ENCODE measurements around the gene FBXO31. TPM values are rescaled to one million over a fixed set of nuclear protein-coding genes. Genes with fewer than 3 reads are reported as not detected.

Gene FBXO31
- total RNA-seq, 4 donors from 2014 or later: 89.4 to 241 (median 147) TPM

DNA sequence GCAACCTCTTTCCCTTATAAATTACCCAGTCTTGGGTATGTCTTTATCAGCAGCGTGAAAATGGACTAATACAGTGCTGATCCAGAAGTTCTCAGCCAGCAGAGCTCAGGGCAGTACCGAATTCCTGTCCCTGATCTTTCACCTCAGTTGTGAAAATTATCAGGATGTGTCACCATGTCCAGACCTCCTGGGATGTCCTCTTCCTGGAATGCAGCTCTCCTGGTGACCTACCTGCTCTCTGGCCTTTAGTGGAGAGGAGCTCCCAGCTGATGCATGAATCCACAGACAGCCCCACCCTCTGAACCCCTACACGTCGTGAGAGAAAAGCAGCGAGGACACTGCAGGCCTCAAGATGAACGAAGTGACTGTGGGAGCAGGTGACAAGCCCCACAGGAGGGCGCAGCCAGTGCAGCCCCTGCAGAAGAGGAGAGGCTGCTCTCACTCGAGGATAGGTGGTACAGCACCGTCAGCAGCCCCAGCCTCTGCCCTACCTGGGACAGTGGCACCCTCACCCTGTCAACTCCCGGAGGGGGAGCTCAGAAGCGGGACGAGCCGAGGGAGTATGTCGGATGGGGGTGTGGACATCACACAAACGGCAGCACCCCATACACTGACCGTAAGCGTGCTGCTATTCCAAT lies 44.4 kb downstream of the FBXO31 start:
- no peak for TF ChIP-seq EP300 (IDR thresholded peaks at IDR 0.05)
- no peak for TF ChIP-seq CTCF (IDR thresholded peaks at IDR 0.05)
- TF ChIP-seq POLR2A (IDR thresholded peaks at IDR 0.05): no peak
- H3K36me3 ChIP-seq: peaks cover 2 to 89% (median 19%) of the 10 kb centered on the region in 3 donors
- H3K4me3 ChIP-seq: no peak overlapping the region
- 89 to 93% methylated on average over 17 of the region's 17 CpGs for WGBS, 2 donors
- H3K27me3 ChIP-seq: no peaks in the 10 kb centered on the region
- H3K4me1 ChIP-seq: peaks cover 0 to 2% (median 0%) of the 10 kb centered on the region in 4 donors
- no peak for DNase-seq (ENCODE audit: low spot score in 2 of 2)
- H3K9me3 ChIP-seq: no peaks in the 10 kb centered on the region
- H3K27ac ChIP-seq: no peak overlapping the region

DNA sequence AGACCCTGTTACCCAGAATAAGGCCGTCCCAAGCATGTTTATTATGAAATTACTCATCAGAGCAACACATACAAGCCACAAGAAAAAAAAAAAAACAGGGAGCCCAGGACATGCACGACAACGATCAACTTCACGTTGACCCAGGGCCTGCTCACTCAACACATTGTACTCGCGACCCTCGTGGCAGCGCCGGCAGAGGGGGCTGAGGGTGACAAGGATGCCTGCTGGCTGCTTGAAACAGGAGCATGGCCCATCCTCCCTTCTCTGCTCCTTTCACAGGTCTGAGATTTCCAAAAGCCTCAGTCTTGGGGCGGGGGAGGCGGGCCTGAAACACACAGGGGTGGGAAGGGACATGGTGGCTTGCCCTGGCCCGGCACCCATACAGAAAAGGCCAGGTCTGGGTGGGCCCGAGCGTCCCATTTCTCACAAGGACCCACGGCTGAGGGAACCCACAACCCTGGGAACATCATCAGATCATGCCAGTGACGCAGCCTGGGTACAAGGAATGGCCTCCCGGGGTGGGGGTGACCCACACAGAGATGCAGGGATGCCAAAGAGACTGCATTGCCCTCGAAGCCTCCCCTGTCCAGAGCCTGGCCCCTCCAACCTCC lies 45.3 kb downstream of the FBXO31 start:
- peaks cover 2 to 89% (median 18%) of the 10 kb centered on the region in 3 donors for H3K36me3 ChIP-seq

DNA sequence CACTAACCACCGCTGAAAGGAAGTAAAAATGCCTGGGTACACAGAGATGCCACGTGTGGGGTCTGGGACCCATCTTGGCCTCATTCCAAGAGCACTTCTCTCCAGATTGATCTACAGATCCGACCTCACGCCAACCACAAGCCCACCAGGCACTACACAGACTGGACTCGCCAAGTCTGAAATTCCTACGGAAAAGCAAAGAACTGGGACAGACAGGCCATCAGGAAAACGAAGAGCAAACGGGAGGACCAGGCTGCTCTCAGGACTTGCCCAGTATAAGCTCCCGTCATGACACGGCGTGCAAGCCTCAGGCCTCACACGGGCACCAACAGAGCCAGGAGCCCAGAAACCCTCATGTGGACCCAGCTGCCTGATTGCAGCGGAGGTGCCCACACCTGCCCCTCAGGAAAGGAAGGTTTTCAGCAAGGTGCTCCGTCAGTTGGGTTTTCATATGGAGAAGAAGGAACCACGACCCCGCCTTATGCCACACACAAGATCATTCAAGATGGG lies 46.3 kb downstream of the FBXO31 start:
- no peaks in the 10 kb centered on the region for H3K9me3 ChIP-seq
- H3K4me1 ChIP-seq: peaks cover 0 to 4% (median 0%) of the 10 kb centered on the region in 4 donors
- no peak overlapping the region for H3K27ac ChIP-seq
- no peak overlapping the region for H3K4me3 ChIP-seq
- no peak for TF ChIP-seq EP300 (IDR thresholded peaks at IDR 0.05)
- H3K36me3 ChIP-seq: peaks cover 2 to 89% (median 13%) of the 10 kb centered on the region in 3 donors
- DNase-seq (ENCODE audit: low spot score in 2 of 2): no peak
- WGBS, 2 donors: 79 to 82% methylated on average over 16 of the region's 16 CpGs
- no peaks in the 10 kb centered on the region for H3K27me3 ChIP-seq

More for the DNA sequence above, 45.3 kb downstream of the FBXO31 start:
- Histone ChIP-seq H3K4me3 (no peak overlapping the region), H3K9me3 (no peaks in the 10 kb centered on the region), H3K27ac (no peak overlapping the region), H3K27me3 (no peaks in the 10 kb centered on the region), H3K4me1 (peaks cover 0 to 2% (median 0%) of the 10 kb centered on the region in 4 donors)
- no peak for DNase-seq (ENCODE audit: low spot score in 2 of 2)
- WGBS, 2 donors: 87 to 89% methylated on average over 18 of the region's 18 CpGs
- TF ChIP-seq EP300 (IDR thresholded peaks at IDR 0.05) (no peak), POLR2A (IDR thresholded peaks at IDR 0.05) (no peak), CTCF (IDR thresholded peaks at IDR 0.05) (no peak)

- Histone ChIP-seq H3K36me3 (peaks cover 2 to 89% (median 13%) of the 10 kb centered on the region in 3 donors), H3K27me3 (no peaks in the 10 kb centered on the region), H3K9me3 (no peaks in the 10 kb centered on the region), H3K27ac (no peak overlapping the region), H3K4me3 (no peak overlapping the region), H3K4me1 (peaks cover 0 to 4% (median 0%) of the 10 kb centered on the region in 4 donors)
- DNase-seq (ENCODE audit: low spot score in 2 of 2): no peak
- TF ChIP-seq POLR2A (IDR thresholded peaks at IDR 0.05): no peak
- no peak for TF ChIP-seq EP300 (IDR thresholded peaks at IDR 0.05)
- TF ChIP-seq CTCF (IDR thresholded peaks at IDR 0.05): no peak
- 77 to 91% methylated on average over 17 to 18 of the region's 19 CpGs for WGBS, 2 donors
Measured at GRCh38 chr16:87336434-87337240, 46.9 kb downstream of the FBXO31 start.

- H3K36me3 ChIP-seq: peaks cover 2 to 93% (median 13%) of the 10 kb centered on the region in 3 donors
Measured at GRCh38 chr16:87335625-87336433, 47.7 kb downstream of the FBXO31 start.

More at GRCh38 chr16:87335625-87336433, 47.7 kb downstream of the FBXO31 start:
- Histone ChIP-seq H3K4me3 (no peak overlapping the region), H3K4me1 (peaks cover 0 to 4% (median 0%) of the 10 kb centered on the region in 4 donors), H3K27ac (no peak overlapping the region), H3K27me3 (no peaks in the 10 kb centered on the region), H3K9me3 (no peaks in the 10 kb centered on the region)
- TF ChIP-seq POLR2A (IDR thresholded peaks at IDR 0.05) (no peak), CTCF (IDR thresholded peaks at IDR 0.05) (no peak), EP300 (IDR thresholded peaks at IDR 0.05) (no peak)
- no peak for DNase-seq (ENCODE audit: low spot score in 2 of 2)
- WGBS, 2 donors: 83 to 88% methylated on average over 11 to 19 of the region's 19 CpGs
